Uterus (tissue), 4 donors: ENCODE results near the gene U2AF1L4. TPM values are rescaled to one million over a fixed set of nuclear protein-coding genes. Genes with fewer than 3 reads are reported as not detected.

Source experiments
- DNase-seq, 2 donors: peaks; one replicate each; pipeline ENCODE4 v3.0.0-alpha.2; 2019 to 2020
- H3K27ac ChIP-seq, 2 donors: fragments of 200-600 bp; sonication (generic); 1 replicate in 1 of 2; 2 replicates in 1 of 2; pipeline ENCODE4 v1.5.1; 2016 to 2018
- H3K27me3 ChIP-seq, 2 donors: fragments of 200-600 bp; sonication (generic); one replicate each; pipeline ENCODE4 v1.5.1; 2018 to 2019; ENCODE audit warnings: control low read depth in 1 of 2
- H3K36me3 ChIP-seq, 2 donors: fragments of 200-600 bp; sonication (generic); one replicate each; pipeline ENCODE4 v1.5.1; 2019; ENCODE audit warnings: control low read depth in 1 of 2
- H3K4me1 ChIP-seq, 2 donors: fragments of 200-600 bp; sonication (generic); one replicate each; pipeline ENCODE4 v1.5.1; 2018 to 2019; ENCODE audit warnings: control low read depth in 1 of 2
- H3K4me3 ChIP-seq, 2 donors: fragments of 200-600 bp; sonication (generic); 1 replicate in 1 of 2; 2 replicates in 1 of 2; pipeline ENCODE4 v1.5.1; 2018 to 2019; ENCODE audit warnings: mild to moderate bottlenecking in 1 of 2
- H3K9me3 ChIP-seq, 2 donors: fragments of 200-600 bp; sonication (generic); one replicate each; pipeline ENCODE4 v1.5.1; 2019; ENCODE audit warnings: control low read depth in 1 of 2
- CTCF ChIP-seq, 4 experiments: fragments of 200-600 bp in 2 of 4; fragments of 450-650 bp in 2 of 4; sonication (generic) in 2 of 4; IDR thresholded peaks; one replicate each; pipeline ENCODE4 v1.5.1; 2016 to 2019; ENCODE audit warnings: antibody characterized with exemption in 4 of 4, mild to moderate bottlenecking in 2 of 4, moderate library complexity in 1 of 4
- POLR2A ChIP-seq, 2 donors: fragments of 450-650 bp; IDR thresholded peaks; one replicate each; pipeline ENCODE4 v1.6.1; 2016; ENCODE audit warnings: antibody characterized with exemption in 2 of 2, mild to moderate bottlenecking in 1 of 2, moderate library complexity in 1 of 2
- intact Hi-C: fragments of 100-400 bp; cut with DNase I; formaldehyde crosslinking; loops from one replicate; pipeline ENCODE4 v1.15.1; 2023; ENCODE audit warnings: low total_unique reads
- total RNA-seq, 4 donors: library from RNA; depleted of rRNA in 3 of 4; stranded (reverse); fragments of >200 nt in 3 of 4; gene quantifications; one replicate each; pipeline versions ENCODE4 v1.1.0 to v1.2.4, GENCODE V29; 2014 to 2023
- donor health status: DM: yes; HTN: yes; CAD: no.

The U2AF1L4 gene
- total RNA-seq, 4 donors from 2014 or later, result 6.5 to 116 (median 19.5) TPM

GRCh38 chr19:35754370-35755130 is 9.3 kb upstream of the U2AF1L4 start:
- H3K27ac ChIP-seq, result peak overlapping the region; percentile 98 to 99
- H3K27me3 ChIP-seq, result no peaks in the 10 kb centered on the region
- peaks cover 0 to 23% of the 10 kb centered on the region in 2 donors for H3K4me1 ChIP-seq
- intact Hi-C loops, result no loop called here
- DNase-seq, result peak in 1 of 2 donors; percentile 52
- TF ChIP-seq CTCF (IDR thresholded peaks at IDR 0.05) (no peak), POLR2A (IDR thresholded peaks at IDR 0.05) (no peak)
- H3K9me3 ChIP-seq, result no peaks in the 10 kb centered on the region
- H3K36me3 ChIP-seq, result no peaks in the 10 kb centered on the region
- peak overlapping the region; percentile 94 to 96 for H3K4me3 ChIP-seq

GRCh38 chr19:35753634-35754369 is 8.6 kb upstream of the U2AF1L4 start:
- Histone ChIP-seq H3K4me1 (peaks cover 0 to 22% of the 10 kb centered on the region in 2 donors), H3K27ac (peak overlapping the region; percentile 98 to 99), H3K27me3 (no peaks in the 10 kb centered on the region), H3K36me3 (no peaks in the 10 kb centered on the region), H3K9me3 (no peaks in the 10 kb centered on the region), H3K4me3 (no peak overlapping the region)
- intact Hi-C loops, result no loop called here
- no peak for TF ChIP-seq POLR2A (IDR thresholded peaks at IDR 0.05)
- no peak for TF ChIP-seq CTCF (IDR thresholded peaks at IDR 0.05)
- DNase-seq, result no peak

GRCh38 chr19:35752746-35753350 is 7.6 kb upstream of the U2AF1L4 start:
- Histone ChIP-seq H3K9me3 (no peaks in the 10 kb centered on the region), H3K27me3 (no peaks in the 10 kb centered on the region), H3K4me3 (no peak overlapping the region), H3K27ac (no peak overlapping the region), H3K36me3 (no peaks in the 10 kb centered on the region), H3K4me1 (peaks cover 0 to 19% of the 10 kb centered on the region in 2 donors)
- TF ChIP-seq CTCF (IDR thresholded peaks at IDR 0.05) (no peak), POLR2A (IDR thresholded peaks at IDR 0.05) (no peak)
- intact Hi-C loops, result no loop called here
- no peak for DNase-seq

- TF ChIP-seq POLR2A (IDR thresholded peaks at IDR 0.05) (no peak), CTCF (IDR thresholded peaks at IDR 0.05) (no peak)
- intact Hi-C loops, result no loop called here
- Histone ChIP-seq H3K36me3 (no peaks in the 10 kb centered on the region), H3K4me3 (no peak overlapping the region), H3K4me1 (peaks cover 0 to 19% of the 10 kb centered on the region in 2 donors), H3K27me3 (no peaks in the 10 kb centered on the region), H3K27ac (no peak overlapping the region), H3K9me3 (no peaks in the 10 kb centered on the region)
- DNase-seq, result no peak
These were observed 6.9 kb upstream of the U2AF1L4 start for GRCh38 chr19:35751839-35752745.
